MM.1S (cell line): ENCODE results near the gene LDLRAD4.

Source experiments
- DNase-seq: peaks from one replicate; pipeline ENCODE4 v3.0.0-alpha.2; 2015
- H2AFZ ChIP-seq: fragments of 300-600 bp; sonication (generic); 2 replicates; pipeline ENCODE4 v1.6.0; 2016; ENCODE audit warnings: antibody characterized with exemption, low read length
- H3F3A ChIP-seq: fragments of 300-600 bp; sonication (generic); 2 replicates; pipeline ENCODE4 v1.6.1; 2016; ENCODE audit warnings: mild to moderate bottlenecking, antibody characterized with exemption, low read length, moderate library complexity, mixed read lengths; ENCODE audit not compliant: insufficient read depth
- H3K27ac ChIP-seq: fragments of 300-600 bp; sonication (generic); 2 replicates; pipeline ENCODE4 v1.5.1; 2016; ENCODE audit warnings: mild to moderate bottlenecking, low read length
- H3K27me3 ChIP-seq: fragments of 300-600 bp; sonication (generic); replicated peaks from 2 replicates; pipeline ENCODE4 v1.6.0; 2016; ENCODE audit warnings: low read length; ENCODE audit not compliant: insufficient read depth
- H3K36me3 ChIP-seq: fragments of 300-600 bp; sonication (generic); replicated peaks from 2 replicates; pipeline ENCODE4 v1.6.1; 2016; ENCODE audit warnings: mild to moderate bottlenecking, low read length, mixed read lengths; ENCODE audit not compliant: insufficient read depth
- H3K4me1 ChIP-seq: fragments of 300-600 bp; sonication (generic); 2 replicates; pipeline ENCODE4 v1.6.1; 2016; ENCODE audit warnings: low read length, mixed read lengths
- H3K4me2 ChIP-seq: fragments of 300-600 bp; sonication (generic); 2 replicates; pipeline ENCODE4 v1.6.0; 2016; ENCODE audit warnings: low read depth, low read length
- H3K4me3 ChIP-seq: fragments of 300-600 bp; sonication (generic); 2 replicates; pipeline ENCODE4 v1.5.1; 2016; ENCODE audit warnings: low read length, mixed read lengths
- H3K79me2 ChIP-seq: fragments of 300-600 bp; sonication (generic); 2 replicates; pipeline ENCODE4 v1.6.1; 2016; ENCODE audit warnings: mixed run types, low read length, mixed read lengths
- H3K9ac ChIP-seq: fragments of 300-600 bp; sonication (generic); 2 replicates; pipeline ENCODE4 v1.6.1; 2016; ENCODE audit warnings: low read length, mixed read lengths
- H3K9me2 ChIP-seq: fragments of 300-600 bp; sonication (generic); replicated peaks from 2 replicates; pipeline ENCODE4 v1.6.1; 2016; ENCODE audit warnings: mild to moderate bottlenecking, low read length, mixed read lengths; ENCODE audit not compliant: insufficient read depth
- H3K9me3 ChIP-seq: fragments of 300-600 bp; sonication (generic); replicated peaks from 2 replicates; pipeline ENCODE4 v1.6.1; 2016; ENCODE audit warnings: mild to moderate bottlenecking, low read length, mixed read lengths; ENCODE audit not compliant: insufficient read depth
- H4K20me1 ChIP-seq: fragments of 300-600 bp; sonication (generic); 2 replicates; pipeline ENCODE4 v1.6.1; 2016; ENCODE audit warnings: mild to moderate bottlenecking, low read length, moderate library complexity, mixed read lengths; ENCODE audit not compliant: insufficient read depth
- EZH2 ChIP-seq: fragments of 300-600 bp; sonication (generic); optimal IDR thresholded peaks from 2 replicates; pipeline ENCODE3; 2017; ENCODE audit warnings: low read depth, mild to moderate bottlenecking, antibody characterized with exemption, low read length, mixed read lengths
- EZH2phosphoT487 ChIP-seq: fragments of 300-600 bp; sonication (generic); IDR thresholded peaks from 2 replicates; pipeline ENCODE4 v1.6.1; 2018; ENCODE audit warnings: antibody characterized with exemption, low read length
- TF ChIP-seq, protein P1 (sequence below): fragments of 300-600 bp; sonication (generic); IDR thresholded peaks from 2 replicates; pipeline ENCODE4 v1.5.1; 2016; ENCODE audit warnings: antibody characterized with exemption, low read length, mixed read lengths

LDLRAD4 gene

DNA sequence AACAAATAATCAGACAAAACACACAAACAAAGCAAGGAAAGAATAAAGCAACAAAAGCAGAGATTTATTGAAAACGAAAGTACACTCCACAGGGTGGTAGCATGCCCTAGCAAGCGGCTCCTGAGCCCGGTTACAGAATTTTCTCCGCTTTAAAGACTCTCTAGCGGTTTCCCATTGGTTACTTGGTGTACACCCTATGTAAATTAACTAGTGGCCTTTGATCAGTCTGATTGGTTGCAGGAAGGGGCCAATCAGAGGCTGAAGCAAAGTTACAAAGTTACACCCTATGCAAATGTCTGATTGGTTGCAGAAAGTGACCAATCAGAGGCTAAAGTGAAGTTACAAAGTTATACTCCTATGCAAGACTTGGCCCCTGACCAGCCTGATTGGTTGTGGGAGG, 242.9 kb downstream of the LDLRAD4 start:
- Histone ChIP-seq H3K4me2 (no peak overlapping the region), H3K9ac (no peak overlapping the region), H3K36me3 (no peaks in the 10 kb centered on the region), H3F3A (no peaks in the 10 kb centered on the region), H3K79me2 (no peaks in the 10 kb centered on the region), H4K20me1 (no peaks in the 10 kb centered on the region), H3K4me3 (no peak overlapping the region), H3K9me2 (no peaks in the 10 kb centered on the region), H3K9me3 (no peaks in the 10 kb centered on the region), H3K27me3 (no peaks in the 10 kb centered on the region), H3K4me1 (no peaks in the 10 kb centered on the region), H3K27ac (no peak overlapping the region), H2AFZ (no peak overlapping the region)
- TF ChIP-seq, protein P1, sequence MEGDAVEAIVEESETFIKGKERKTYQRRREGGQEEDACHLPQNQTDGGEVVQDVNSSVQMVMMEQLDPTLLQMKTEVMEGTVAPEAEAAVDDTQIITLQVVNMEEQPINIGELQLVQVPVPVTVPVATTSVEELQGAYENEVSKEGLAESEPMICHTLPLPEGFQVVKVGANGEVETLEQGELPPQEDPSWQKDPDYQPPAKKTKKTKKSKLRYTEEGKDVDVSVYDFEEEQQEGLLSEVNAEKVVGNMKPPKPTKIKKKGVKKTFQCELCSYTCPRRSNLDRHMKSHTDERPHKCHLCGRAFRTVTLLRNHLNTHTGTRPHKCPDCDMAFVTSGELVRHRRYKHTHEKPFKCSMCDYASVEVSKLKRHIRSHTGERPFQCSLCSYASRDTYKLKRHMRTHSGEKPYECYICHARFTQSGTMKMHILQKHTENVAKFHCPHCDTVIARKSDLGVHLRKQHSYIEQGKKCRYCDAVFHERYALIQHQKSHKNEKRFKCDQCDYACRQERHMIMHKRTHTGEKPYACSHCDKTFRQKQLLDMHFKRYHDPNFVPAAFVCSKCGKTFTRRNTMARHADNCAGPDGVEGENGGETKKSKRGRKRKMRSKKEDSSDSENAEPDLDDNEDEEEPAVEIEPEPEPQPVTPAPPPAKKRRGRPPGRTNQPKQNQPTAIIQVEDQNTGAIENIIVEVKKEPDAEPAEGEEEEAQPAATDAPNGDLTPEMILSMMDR: no peak
- TF ChIP-seq EZH2phosphoT487: no peak
- TF ChIP-seq EZH2: no peak
- DNase-seq: no peak

DNA sequence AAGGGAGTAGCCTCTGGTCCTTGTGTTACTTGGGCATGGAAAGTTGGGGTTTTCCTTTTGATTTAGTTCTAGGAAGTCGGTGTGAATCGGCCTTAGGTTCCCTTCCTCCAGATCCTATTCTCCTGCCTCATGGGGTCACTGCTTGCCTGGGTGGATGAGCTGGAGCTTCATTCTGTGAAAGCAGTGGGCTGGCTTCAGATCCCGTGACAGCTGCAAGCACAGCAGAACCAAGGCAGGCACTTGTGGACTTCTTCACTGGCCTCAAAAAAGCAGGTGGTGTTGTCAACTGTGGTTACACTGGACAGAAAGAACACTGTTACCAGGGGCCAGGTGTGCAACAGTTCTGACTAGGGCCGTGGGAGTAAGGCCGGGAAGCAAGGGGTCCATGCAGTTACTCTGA, 243.4 kb downstream of the LDLRAD4 start:
- no peak overlapping the region for H3K27ac ChIP-seq
- no peak overlapping the region for H3K9ac ChIP-seq
- H3K36me3 ChIP-seq: no peaks in the 10 kb centered on the region
- no peaks in the 10 kb centered on the region for H4K20me1 ChIP-seq
- H3K27me3 ChIP-seq: no peaks in the 10 kb centered on the region
- no peaks in the 10 kb centered on the region for H3F3A ChIP-seq
- H2AFZ ChIP-seq: no peak overlapping the region
- no peak overlapping the region for H3K4me3 ChIP-seq
- H3K4me1 ChIP-seq: no peaks in the 10 kb centered on the region
- H3K9me3 ChIP-seq: no peaks in the 10 kb centered on the region
- no peaks in the 10 kb centered on the region for H3K9me2 ChIP-seq
- no peak for DNase-seq
- no peaks in the 10 kb centered on the region for H3K79me2 ChIP-seq
- TF ChIP-seq EZH2phosphoT487 (no peak), EZH2 (no peak)
- TF ChIP-seq, protein P1: no peak
- H3K4me2 ChIP-seq: no peak overlapping the region

DNA sequence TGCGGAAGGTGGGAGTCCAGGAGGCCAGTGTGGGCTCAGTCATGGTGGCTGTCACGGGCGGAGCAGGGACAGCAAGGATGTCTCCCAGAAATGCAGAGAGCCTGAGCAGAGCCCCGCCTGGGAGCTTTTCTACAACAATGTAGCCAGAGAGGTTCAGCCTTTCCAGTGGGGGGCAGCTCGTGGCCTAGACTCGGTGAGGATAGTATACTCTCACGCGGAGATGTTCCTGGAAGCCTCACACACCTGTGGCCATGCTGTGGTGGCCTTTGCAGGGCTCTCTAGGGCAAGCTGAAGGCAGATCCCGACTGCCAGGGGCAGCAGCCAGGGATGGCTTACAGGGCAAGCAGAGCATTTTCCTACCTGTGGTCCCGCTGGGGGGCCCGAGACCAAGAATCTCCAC, 244.1 kb downstream of the LDLRAD4 start:
- H3K9ac ChIP-seq: no peak overlapping the region
- H3K4me2 ChIP-seq: no peak overlapping the region
- H3K27ac ChIP-seq: no peak overlapping the region
- H3K4me1 ChIP-seq: no peaks in the 10 kb centered on the region
- H3F3A ChIP-seq: no peaks in the 10 kb centered on the region
- H2AFZ ChIP-seq: no peak overlapping the region
- TF ChIP-seq EZH2 (no peak), EZH2phosphoT487 (no peak)
- TF ChIP-seq, protein P1: no peak
- DNase-seq: no peak
- H3K79me2 ChIP-seq: no peaks in the 10 kb centered on the region
- no peaks in the 10 kb centered on the region for H3K9me3 ChIP-seq
- no peaks in the 10 kb centered on the region for H3K27me3 ChIP-seq
- H4K20me1 ChIP-seq: no peaks in the 10 kb centered on the region
- no peaks in the 10 kb centered on the region for H3K9me2 ChIP-seq
- no peaks in the 10 kb centered on the region for H3K36me3 ChIP-seq
- H3K4me3 ChIP-seq: no peak overlapping the region
